GM21737 (cell line): Measurements from ENCODE around the gene LRP11.

Experiments
- ATAC-seq: cut with Tn5 transposase; IDR thresholded peaks from one replicate; pipeline ENCODE4 v1.9.1; 2021; ENCODE audit warnings: mild to moderate bottlenecking, moderate library complexity; ENCODE audit not compliant: unreplicated experiment

The LRP11 gene

DNA sequence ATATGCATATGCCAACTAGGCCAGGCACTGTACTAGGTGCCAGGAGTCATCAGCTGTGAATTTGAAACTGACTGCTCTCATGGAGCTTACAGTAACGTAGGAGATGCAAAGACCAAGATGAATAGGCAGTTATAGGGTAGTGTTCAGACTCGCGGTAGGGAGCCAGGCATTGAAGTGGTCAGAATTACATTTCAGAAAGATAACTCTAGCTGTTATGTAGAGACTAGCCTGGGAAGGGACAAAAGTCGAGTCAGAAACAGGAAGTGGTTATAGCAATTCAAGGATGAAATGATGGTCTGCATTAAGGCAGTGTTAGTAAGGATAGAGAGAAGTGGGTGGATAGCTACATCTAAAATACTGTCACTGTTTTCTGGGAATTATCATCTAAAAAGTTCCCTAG, 58.0 kb downstream of the LRP11 start:
- ATAC-seq, result no peak

DNA sequence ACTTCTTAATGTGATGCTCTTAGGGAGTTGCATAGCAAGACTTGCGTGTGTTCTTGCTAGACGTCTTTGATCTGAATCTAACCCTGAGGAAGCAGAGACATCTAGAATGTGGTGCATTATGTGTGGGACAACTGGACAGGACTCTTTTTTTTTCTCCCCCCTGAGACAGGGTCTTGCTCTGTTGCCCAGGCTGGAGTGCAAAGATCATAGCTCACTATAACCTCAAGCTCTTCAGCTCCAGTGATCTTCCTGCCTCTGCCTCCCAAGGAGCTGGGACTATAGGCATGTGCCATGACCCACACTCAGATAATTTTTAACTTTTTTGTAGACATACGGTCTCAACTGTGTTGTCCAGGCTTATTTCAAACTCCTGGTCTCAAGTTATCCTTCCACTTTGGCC, 80.6 kb downstream of the LRP11 start:
- no peak for ATAC-seq

DNA sequence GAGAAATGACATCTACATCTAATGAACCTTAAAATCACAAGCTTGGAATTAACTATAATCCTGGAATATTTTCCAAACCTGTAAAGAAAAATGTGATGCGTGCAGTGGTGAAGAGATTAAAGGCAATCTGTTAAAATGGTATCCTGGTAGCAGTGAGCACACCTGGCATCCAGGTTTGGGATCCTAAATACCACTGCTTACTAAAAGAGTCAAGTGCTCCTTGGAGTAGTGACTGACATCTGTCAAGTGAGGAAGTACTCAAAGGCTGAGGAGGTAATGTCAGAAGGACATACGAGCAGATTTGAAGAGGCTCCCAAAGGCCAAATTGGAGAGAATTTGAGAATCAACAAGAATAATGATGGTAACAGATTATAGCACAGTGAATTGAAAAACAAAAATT, 81.8 kb downstream of the LRP11 start:
- no peak for ATAC-seq

DNA sequence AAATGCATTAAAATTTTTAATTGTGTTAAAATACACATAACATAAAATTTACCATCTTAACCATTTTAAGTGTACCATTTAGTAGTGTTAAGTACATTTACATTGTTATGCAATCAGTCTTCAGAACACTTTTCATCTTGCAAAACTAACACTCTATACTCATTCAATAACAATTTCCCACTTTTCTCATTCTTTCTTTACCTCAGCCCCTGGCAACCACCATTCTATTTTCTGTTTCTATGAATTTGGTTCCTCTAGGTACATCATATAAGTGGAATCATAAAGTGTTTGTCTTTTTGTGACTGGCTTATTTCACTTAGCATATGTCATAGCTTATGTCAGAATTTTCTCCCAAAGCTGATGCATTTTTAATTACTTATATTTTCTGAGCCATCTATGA, 82.4 kb downstream of the LRP11 start:
- no peak for ATAC-seq

- ATAC-seq, result no peak
Measured at GRCh38 chr6:149779644-149779963, 84.6 kb downstream of the LRP11 start.

DNA sequence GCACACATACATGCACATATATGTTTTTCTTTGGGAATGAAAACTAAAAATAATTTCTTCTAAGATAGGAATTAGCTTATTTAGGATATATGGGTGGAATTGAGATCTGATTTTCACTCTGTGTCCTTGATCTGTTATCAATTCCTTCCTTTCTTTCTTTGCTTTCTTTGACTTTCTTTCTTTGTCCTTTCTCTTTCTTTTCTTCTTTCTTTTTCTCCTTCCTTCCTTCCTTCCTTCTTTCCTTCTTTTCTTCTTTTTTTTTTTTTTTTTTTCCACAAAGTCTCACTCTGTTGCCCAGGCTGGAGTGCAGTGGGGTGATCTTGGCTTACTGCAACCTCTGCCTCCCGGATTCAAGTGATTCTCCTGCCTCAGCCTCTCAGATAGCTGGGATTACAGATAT, 86.5 kb downstream of the LRP11 start:
- ATAC-seq, result no peak

DNA sequence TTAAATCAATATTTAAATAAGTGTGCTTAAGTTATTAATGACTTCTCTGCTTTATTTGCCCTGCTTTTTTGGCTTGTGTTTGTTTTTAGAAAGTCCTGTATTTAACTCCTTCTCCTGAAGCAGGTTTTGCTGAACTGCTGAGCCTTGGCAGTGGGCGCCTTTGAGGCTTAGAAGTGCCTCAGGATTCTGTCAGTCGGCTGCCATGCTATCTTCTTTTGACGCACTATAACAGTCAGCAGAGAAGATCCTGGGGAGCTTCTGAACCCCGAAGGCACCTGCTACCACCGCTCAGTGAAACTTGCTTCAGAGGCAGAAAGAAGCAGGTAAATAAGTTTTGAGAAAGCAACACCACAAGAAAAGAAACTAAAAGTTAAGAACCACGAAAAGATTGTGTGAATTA, 92.2 kb downstream of the LRP11 start:
- ATAC-seq, result no peak

GRCh38 chr6:149771185-149771584, 93.0 kb downstream of the LRP11 start:
- no peak for ATAC-seq

DNA sequence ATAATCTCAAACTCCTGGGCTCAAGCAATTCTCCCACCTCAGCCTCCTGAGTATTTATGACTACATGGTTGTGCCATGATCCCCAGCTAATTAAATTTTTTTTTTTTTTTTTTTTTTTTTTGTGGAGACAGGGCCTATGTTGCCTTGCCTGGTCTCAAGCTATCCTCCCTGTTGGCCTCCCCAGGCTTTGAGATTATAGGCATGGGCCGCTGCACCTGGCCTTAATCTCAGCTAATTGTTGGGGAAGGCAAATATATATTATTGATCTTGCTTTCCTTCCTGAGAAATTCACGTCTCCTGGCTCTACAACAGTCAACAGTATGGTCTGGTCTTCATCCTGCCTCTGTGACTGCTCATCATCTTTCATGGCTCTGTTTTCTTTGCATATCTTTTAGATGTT, 94.5 kb downstream of the LRP11 start:
- no peak for ATAC-seq
